Memory B cell (primary cell): Measurements from ENCODE around the gene LRIT1.

Experiments used
- ATAC-seq: fragments of 150-1000 bp; cut with Tn5 transposase; 2 replicates; pipeline ENCODE4 v1.10.0; 2021; ENCODE audit warnings: low read depth, mild to moderate bottlenecking, moderate library complexity
- DNase-seq, 2 donors: peaks; one replicate each; pipeline ENCODE4 v3.0.0; 2022; ENCODE audit warnings: low spot score in 2 of 2
- H3K27ac Mint-ChIP-seq: one replicate; pipeline ENCODE4 v1.8.0; 2022; ENCODE audit warnings: mild to moderate bottlenecking, moderate library complexity, mixed read lengths
- H3K27me3 Mint-ChIP-seq: one replicate; pipeline ENCODE4 v1.8.0; 2022; ENCODE audit warnings: mixed read lengths
- H3K36me3 Mint-ChIP-seq: one replicate; pipeline ENCODE4 v1.8.0; 2022; ENCODE audit warnings: mild to moderate bottlenecking, mixed read lengths
- H3K4me1 Mint-ChIP-seq: one replicate; pipeline ENCODE4 v1.8.0; 2022; ENCODE audit warnings: mixed read lengths
- H3K4me3 Mint-ChIP-seq: one replicate; pipeline ENCODE4 v1.8.0; 2022; ENCODE audit warnings: mild to moderate bottlenecking, moderate library complexity, mixed read lengths
- H3K9me3 Mint-ChIP-seq: one replicate; pipeline ENCODE4 v1.8.0; 2022; ENCODE audit warnings: mixed read lengths

Gene LRIT1

GRCh38 chr10:84181631-84182030 lies 59.7 kb downstream of the LRIT1 start:
- no peaks in the 10 kb centered on the region for H3K27me3 Mint-ChIP-seq
- no peaks in the 10 kb centered on the region for H3K9me3 Mint-ChIP-seq
- no peak overlapping the region for H3K27ac Mint-ChIP-seq
- H3K4me3 Mint-ChIP-seq, result no peak overlapping the region
- peaks cover 3% of the 10 kb centered on the region for H3K4me1 Mint-ChIP-seq
- ATAC-seq, result no peak
- DNase-seq, result no peak
- H3K36me3 Mint-ChIP-seq, result no peaks in the 10 kb centered on the region
